ENCODE results near the gene PGM2L1.

DNA sequence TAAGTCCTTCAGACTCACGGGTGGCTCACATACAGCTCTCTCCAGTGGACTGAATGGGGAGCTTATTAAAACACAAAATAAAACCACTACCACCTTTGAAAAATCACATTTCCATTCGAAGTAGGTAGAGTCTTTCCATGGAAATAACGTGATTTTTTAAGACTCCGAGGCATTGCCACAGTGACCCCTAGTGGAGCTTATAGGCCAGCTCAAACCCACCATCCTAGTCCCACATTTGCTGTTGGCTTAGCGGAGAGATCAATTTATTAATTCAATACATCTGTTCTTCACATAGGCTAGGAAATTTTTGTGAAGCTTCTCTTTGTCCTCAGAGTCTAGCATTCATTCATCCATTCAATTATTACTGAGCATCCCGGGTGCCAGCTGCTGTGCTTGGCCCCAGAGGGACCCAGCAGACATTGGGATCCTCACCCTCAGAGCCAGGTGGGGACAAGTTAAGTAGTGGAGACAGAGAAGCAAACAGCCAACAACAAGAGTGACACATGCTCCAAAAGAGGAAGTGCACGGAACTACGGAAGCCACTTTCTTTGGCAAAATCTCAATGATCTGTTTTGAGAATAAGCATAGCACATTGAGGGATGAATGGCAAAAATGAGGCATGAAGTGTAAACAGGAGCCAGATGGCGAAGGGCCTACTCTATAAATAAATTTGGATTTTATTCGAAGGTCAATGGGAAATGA is 76.6 kb downstream of the PGM2L1 start:
- TF ChIP-seq GATA2 (IDR thresholded peaks at IDR 0.05; ENCODE audit: low read depth, low read length) (no peak), GATA3 (IDR thresholded peaks at IDR 0.05; ENCODE audit: low read depth, low read length) (no peak)

Data from SH-SY5Y (cell line).